SJSA1 (cell line): ENCODE data around the gene APOC1. TPM values are rescaled to one million over a fixed set of nuclear protein-coding genes. Genes with fewer than 3 reads are reported as not detected.

Experiments used
- DNase-seq, 2 experiments: peaks; one replicate each; pipeline ENCODE4 v3.0.0-alpha.2; 2015 to 2020; ENCODE audit warnings: low spot score in 2 of 2, low read depth in 1 of 2
- H3K27ac ChIP-seq: fragments of 250-450 bp; sonication (Bioruptor Pico); 2 replicates; pipeline ENCODE4 v1.5.1; 2020; ENCODE audit warnings: mild to moderate bottlenecking, moderate library complexity
- H3K27me3 ChIP-seq: fragments of 250-450 bp; sonication (Bioruptor Pico); replicated peaks from 2 replicates; pipeline ENCODE4 v1.5.1; 2020; ENCODE audit warnings: mild to moderate bottlenecking, moderate library complexity
- H3K36me3 ChIP-seq: fragments of 250-450 bp; sonication (Bioruptor Pico); 2 replicates; pipeline ENCODE4 v1.5.1; 2020; ENCODE audit warnings: mild to moderate bottlenecking
- H3K4me1 ChIP-seq: fragments of 250-450 bp; sonication (Bioruptor Pico); replicated peaks from 2 replicates; pipeline ENCODE4 v1.6.1; 2021; ENCODE audit warnings: mild to moderate bottlenecking
- H3K4me3 ChIP-seq: fragments of 250-450 bp; sonication (Bioruptor Pico); 2 replicates; pipeline ENCODE4 v1.5.1; 2020; ENCODE audit warnings: mild to moderate bottlenecking
- H3K9me3 ChIP-seq: fragments of 250-450 bp; sonication (Bioruptor Pico); replicated peaks from 2 replicates; pipeline ENCODE4 v1.5.1; 2020; ENCODE audit warnings: mild to moderate bottlenecking
- total RNA-seq: library from RNA; depleted of rRNA; stranded (reverse); fragments of >200 nt; shearing (Covaris generic); gene quantifications from 2 replicates; pipeline ENCODE4 v1.2.3, GENCODE V29; 2014

The APOC1 gene
- total RNA-seq, 1 experiment from 2014 or later = not detected

- no peak overlapping the region for H3K27ac ChIP-seq
- DNase-seq = no peak
- H3K4me1 ChIP-seq = no peaks in the 10 kb centered on the region
These were observed 34.5 kb downstream of the APOC1 start for GRCh38 chr19:44948763-44949374.

GRCh38 chr19:44949550-44949949 is 35.1 kb downstream of the APOC1 start:
- H3K4me3 ChIP-seq = no peak overlapping the region
- H3K9me3 ChIP-seq = no peaks in the 10 kb centered on the region
- no peaks in the 10 kb centered on the region for H3K27me3 ChIP-seq
- H3K27ac ChIP-seq = no peak overlapping the region
- no peaks in the 10 kb centered on the region for H3K4me1 ChIP-seq
- DNase-seq = no peak
- no peaks in the 10 kb centered on the region for H3K36me3 ChIP-seq

More at GRCh38 chr19:44948763-44949374, 34.5 kb downstream of the APOC1 start:
- Histone ChIP-seq H3K9me3 (no peaks in the 10 kb centered on the region), H3K36me3 (no peaks in the 10 kb centered on the region), H3K4me3 (no peak overlapping the region), H3K27me3 (no peaks in the 10 kb centered on the region)

DNA sequence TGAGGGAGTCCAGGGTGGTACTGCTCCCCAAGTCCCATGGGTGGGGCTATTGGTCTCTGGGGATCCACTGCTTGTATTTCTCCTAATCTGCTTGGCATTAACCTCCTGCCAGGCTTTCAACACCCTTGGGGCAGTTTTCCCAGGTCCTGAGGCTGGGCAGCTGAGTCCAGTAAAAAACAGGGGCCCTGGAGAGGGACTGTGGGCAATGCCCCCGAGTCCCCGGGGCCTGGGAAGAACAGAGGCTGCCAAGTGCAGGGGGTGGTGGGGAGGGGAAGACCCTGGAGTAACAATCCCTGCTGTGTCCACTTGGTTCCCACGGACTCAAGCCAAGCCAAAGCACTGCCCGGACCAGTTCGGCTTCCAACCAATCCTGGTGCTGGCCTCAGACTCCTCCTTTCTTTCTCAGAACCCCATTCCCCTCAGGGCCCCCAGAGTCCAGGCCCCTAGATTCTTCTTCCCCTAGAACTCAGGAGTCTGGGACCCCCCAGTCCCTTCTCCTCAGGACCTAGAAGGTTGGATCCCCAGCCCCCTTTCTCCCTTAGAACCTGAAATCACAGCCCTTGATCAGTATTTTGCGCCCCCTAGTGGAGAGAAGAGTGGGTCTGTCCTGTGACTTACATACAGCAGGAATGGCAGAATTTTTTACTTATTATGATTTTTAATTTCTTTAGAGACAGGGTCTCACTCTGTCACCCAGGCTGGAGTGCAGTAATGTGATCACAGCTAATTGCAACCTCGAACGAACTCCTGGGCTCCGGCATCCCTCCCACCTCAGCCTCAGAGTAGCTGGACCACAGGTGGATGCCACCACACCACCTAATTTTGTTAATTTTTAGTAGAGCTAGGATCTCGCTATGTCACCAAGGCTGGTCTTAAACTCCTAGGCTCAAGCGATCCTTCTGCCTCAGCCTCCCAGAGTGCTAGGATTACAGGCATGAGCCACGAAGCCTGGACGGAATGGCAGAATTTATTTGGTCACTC is 37.1 kb downstream of the APOC1 start:
- Histone ChIP-seq H3K27ac (no peak overlapping the region), H3K4me1 (peaks cover 5% of the 10 kb centered on the region), H3K36me3 (peaks cover 5% of the 10 kb centered on the region), H3K4me3 (no peak overlapping the region), H3K27me3 (no peaks in the 10 kb centered on the region), H3K9me3 (no peaks in the 10 kb centered on the region; the same call in 1 of the 2 replicates)
- peak; percentile 58 to 75 for DNase-seq

GRCh38 chr19:44954278-44954648 is 39.9 kb downstream of the APOC1 start:
- peaks cover 9% of the 10 kb centered on the region for H3K4me1 ChIP-seq
- H3K9me3 ChIP-seq = no peaks in the 10 kb centered on the region; the same call in 1 of the 2 replicates
- DNase-seq = no peak
- H3K27ac ChIP-seq = peak overlapping the region; percentile 81
- peaks cover 14% of the 10 kb centered on the region for H3K36me3 ChIP-seq
- H3K4me3 ChIP-seq = peak overlapping the region; percentile 96
- H3K27me3 ChIP-seq = no peaks in the 10 kb centered on the region

DNA sequence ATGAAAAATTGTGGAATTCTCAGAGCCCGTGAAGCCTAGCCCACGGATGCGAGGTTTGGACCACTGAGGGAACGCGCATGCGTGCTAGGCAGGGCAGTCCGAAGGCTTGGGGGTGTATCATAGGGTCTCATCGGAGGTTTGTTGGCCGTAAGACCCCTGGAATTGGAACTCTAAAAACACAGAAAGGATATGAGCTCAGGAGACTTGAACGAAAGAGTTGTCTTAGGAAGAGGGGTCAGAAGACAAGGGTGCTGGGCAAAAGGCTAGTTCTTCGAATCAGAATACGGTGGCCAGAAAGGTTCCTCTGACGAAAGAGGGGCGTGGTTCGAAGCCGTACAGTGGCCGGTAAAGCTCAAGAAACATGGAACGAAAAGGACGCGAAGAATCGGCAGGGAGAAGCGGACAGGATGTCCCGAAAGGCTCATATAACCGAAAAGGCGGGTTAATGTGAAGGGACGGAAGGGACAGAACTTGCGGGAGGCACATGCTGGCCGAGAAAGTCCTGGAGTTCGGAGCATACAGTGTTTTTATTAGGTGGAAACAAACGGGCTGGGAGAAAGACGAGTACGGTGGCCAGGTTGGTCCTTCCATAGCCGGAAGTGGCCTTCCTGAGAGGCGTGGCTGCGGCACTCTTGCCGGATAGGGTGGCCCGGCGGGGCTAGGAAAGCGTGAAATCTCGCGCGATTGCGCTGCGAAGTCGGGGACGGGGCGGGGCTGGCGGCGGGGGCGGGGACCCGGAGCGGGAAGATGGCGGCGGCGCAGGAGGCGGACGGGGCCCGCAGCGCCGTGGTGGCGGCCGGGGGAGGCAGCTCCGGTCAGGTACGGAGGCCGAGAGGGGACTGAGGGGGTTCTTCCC is 40.5 kb downstream of the APOC1 start, which contains the start of gene CLPTM1:
TSS of gene CLPTM1 (plus strand) at position 732 of the 856 bp plus-strand sequence. CDS start at position 748, 16 bp downstream.
- Histone ChIP-seq H3K4me1 (peaks cover 9% of the 10 kb centered on the region), H3K27ac (peak within 1 kb of the TSS; percentile 81), H3K27me3 (no peaks in the 10 kb centered on the region), H3K36me3 (peaks cover 20% of the 10 kb centered on the region), H3K9me3 (no peaks in the 10 kb centered on the region; the same call in 1 of the 2 replicates), H3K4me3 (peak within 1 kb of the TSS; percentile 96)
- peak; percentile 98 to 99 for DNase-seq

DNA sequence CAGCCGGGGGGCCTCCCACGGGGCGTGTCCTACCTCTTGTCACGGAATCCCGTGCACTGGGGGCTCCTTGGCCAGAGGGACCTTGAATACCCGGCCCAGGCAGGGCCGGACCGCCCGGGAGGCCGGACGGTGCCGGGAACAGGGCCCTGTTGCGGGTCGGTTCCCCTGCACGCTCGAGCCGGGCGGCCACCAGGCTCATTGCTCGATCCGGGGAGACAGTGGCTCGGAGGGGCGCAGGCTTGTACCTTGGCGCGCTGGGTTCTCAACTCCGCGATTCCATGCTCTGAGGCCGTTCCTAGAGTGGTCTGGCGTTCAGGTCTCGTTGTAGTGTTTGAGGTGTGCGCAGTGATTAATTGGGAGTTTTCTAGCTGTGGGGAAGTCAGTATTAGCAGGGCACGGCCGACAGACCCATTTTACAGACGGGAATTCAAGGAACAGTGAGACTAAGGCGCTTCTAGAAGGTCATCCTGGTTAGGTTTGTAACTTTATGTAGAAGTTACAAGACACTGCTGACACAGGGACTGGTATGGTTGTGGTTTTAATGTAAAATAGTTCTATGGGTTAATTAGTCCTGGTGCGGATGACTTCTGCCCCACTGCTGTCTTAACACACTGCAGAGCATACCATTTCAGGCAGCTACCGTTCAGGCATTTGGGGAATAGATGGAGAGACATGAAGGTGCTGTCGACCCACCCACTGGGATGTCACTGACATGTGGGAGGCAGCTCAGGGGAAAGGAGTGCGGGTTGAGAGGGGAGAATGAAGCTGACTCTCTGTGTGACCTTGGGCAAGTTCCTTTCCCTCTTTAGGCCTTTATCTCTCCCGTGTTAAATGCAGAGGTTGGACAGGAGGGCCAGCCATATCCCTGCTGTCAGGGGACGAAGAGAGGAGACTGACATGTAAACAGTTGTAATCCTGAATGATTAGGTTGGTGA is 41.4 kb downstream of the APOC1 start:
- Histone ChIP-seq H3K9me3 (no peaks in the 10 kb centered on the region; the same call in 1 of the 2 replicates), H3K36me3 (peaks cover 29% of the 10 kb centered on the region)
- peak in 1 of 2 experiments; percentile 63 for DNase-seq

GRCh38 chr19:44957526-44957925 is 43.1 kb downstream of the APOC1 start:
- peaks cover 9% of the 10 kb centered on the region for H3K4me1 ChIP-seq
- peaks cover 42% of the 10 kb centered on the region for H3K36me3 ChIP-seq
- H3K27ac ChIP-seq = no peak overlapping the region
- H3K9me3 ChIP-seq = no peaks in the 10 kb centered on the region; the same call in 1 of the 2 replicates
- DNase-seq = no peak
- no peak overlapping the region for H3K4me3 ChIP-seq
- H3K27me3 ChIP-seq = no peaks in the 10 kb centered on the region

More for the DNA sequence above, 41.4 kb downstream of the APOC1 start:
- H3K4me1 ChIP-seq = peaks cover 9% of the 10 kb centered on the region
- H3K4me3 ChIP-seq = peak overlapping the region; percentile 96
- peak overlapping the region; percentile 64 for H3K27ac ChIP-seq
- no peaks in the 10 kb centered on the region for H3K27me3 ChIP-seq

DNA sequence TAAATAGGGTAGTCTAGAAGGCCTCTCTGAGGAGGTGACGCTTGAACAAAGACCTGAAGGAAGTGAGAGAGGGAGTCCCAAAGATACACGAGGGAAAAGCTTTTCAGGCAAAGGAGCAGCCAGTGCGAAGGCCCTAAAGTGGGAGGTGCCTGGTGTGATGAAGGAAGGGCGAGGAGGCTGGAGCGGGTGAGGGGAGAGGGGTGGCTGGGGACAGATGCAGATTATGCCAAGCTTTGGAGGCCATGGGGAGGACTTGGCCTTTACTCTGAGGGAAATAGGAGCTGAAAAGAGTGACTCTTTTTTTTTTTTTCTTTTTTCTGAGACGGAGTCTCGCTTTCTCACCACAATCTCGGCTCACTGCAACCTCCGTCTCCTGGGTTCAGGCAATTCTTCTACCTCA is 43.7 kb downstream of the APOC1 start:
- H3K27ac ChIP-seq = no peak overlapping the region
- H3K36me3 ChIP-seq = peaks cover 46% of the 10 kb centered on the region

GRCh38 chr19:44959691-44960090 is 45.3 kb downstream of the APOC1 start:
- Histone ChIP-seq H3K27ac (no peak overlapping the region), H3K36me3 (peaks cover 52% of the 10 kb centered on the region), H3K4me1 (peaks cover 9% of the 10 kb centered on the region), H3K4me3 (no peak overlapping the region), H3K27me3 (no peaks in the 10 kb centered on the region), H3K9me3 (no peaks in the 10 kb centered on the region; the same call in 1 of the 2 replicates)
- DNase-seq = no peak

More for the DNA sequence above, 43.7 kb downstream of the APOC1 start:
- Histone ChIP-seq H3K4me1 (peaks cover 9% of the 10 kb centered on the region), H3K4me3 (no peak overlapping the region), H3K9me3 (no peaks in the 10 kb centered on the region; the same call in 1 of the 2 replicates), H3K27me3 (no peaks in the 10 kb centered on the region)
- DNase-seq = no peak

DNA sequence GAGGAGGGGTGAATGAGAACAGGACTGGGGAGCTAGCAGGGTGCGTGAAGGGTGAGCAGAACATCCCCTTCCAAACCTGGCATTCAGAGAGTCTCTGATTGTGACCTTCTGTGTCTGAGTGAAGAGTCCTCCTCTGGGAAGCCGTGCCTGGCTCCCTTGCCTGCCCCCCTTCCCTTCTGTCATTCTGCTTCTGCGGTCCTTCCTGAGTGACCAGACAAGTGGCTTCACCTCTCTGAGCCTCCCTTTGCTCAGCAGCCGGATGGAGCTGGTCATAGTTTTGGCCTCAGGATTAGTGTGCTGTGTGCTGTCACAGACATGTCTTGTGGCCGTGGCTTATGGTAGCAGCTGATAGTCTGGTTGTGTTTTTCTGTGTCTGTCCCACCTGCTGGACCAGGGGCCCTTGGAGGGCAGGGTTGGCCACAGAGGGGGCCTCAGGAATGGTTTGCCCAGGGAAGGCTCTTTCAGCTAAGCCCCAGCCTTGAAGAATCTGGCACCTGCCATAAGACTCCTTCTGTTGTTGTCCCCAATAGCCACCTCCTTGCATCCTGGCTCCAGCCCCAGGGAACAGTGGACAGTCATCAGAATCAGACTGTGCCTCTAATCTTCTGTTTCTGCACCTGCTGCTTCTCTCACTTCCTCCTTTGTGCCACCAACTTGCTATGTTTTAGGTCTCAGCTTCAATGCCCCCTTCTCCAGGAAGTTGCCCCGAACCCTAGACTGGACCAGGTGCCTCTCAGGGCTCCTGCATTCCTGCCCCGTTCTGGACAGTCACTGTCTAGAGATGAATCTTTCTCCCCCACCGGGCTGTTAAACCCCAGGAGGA is 46.7 kb downstream of the APOC1 start:
- H3K27ac ChIP-seq = no peak overlapping the region
- DNase-seq = no peak
- H3K4me3 ChIP-seq = no peak overlapping the region
- H3K4me1 ChIP-seq = peaks cover 8% of the 10 kb centered on the region
- no peaks in the 10 kb centered on the region for H3K27me3 ChIP-seq
- no peaks in the 10 kb centered on the region for H3K9me3 ChIP-seq
- peaks cover 58% of the 10 kb centered on the region for H3K36me3 ChIP-seq

- H3K4me1 ChIP-seq = peaks cover under 1% of the 10 kb centered on the region
These were observed 47.4 kb downstream of the APOC1 start for GRCh38 chr19:44961821-44962220.

DNA sequence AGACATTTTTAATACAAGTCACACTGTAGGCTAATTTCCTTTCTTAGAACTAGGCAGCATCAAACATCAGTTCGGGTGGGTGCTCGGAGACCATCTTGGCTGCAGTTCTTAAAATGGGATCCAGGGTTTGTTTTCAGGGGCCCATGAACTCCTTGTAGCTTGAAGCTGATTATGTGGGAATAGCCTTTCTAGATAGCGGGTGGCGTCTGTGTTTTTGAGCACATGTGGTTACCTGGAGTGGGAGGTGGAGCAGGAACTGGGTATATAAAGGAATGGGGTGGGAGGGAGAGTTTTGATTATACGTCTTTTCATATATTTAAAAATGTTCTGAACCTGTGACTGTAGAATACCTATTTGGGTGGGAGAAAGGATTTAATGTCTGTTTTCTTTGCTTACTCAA is 53.7 kb downstream of the APOC1 start:
- Histone ChIP-seq H3K36me3 (peaks cover 48% of the 10 kb centered on the region), H3K4me3 (no peak overlapping the region), H3K4me1 (no peaks in the 10 kb centered on the region), H3K9me3 (no peaks in the 10 kb centered on the region), H3K27ac (no peak overlapping the region), H3K27me3 (no peaks in the 10 kb centered on the region)
- DNase-seq = no peak

More at GRCh38 chr19:44961821-44962220, 47.4 kb downstream of the APOC1 start:
- Histone ChIP-seq H3K36me3 (peaks cover 61% of the 10 kb centered on the region), H3K27me3 (no peaks in the 10 kb centered on the region), H3K27ac (no peak overlapping the region), H3K9me3 (no peaks in the 10 kb centered on the region), H3K4me3 (no peak overlapping the region)
- DNase-seq = no peak
